Skeletal muscle satellite cell (primary cell): ENCODE measurements around the gene COL13A1.
A peak's percentile ranks its signal among the peaks of the same experiment; 100 is the strongest.

Experiments
- H3K27me3 ChIP-seq: 2 replicates; pipeline ENCODE4 v1.7.0; 2013; ENCODE audit warnings: low read length; ENCODE audit not compliant: control insufficient read depth, insufficient read depth
- H3K36me3 ChIP-seq: 2 replicates; pipeline ENCODE4 v1.7.0; 2013; ENCODE audit warnings: mild to moderate bottlenecking, control low read depth, low read length; ENCODE audit not compliant: insufficient read depth
- H3K4me1 ChIP-seq: 2 replicates; pipeline ENCODE4 v1.7.0; 2013; ENCODE audit warnings: low read length; ENCODE audit not compliant: control insufficient read depth, insufficient read depth
- H3K4me2 ChIP-seq: 2 replicates; pipeline ENCODE4 v1.7.0; 2013; ENCODE audit warnings: mild to moderate bottlenecking, low read length
- H3K4me3 ChIP-seq: 2 replicates; pipeline ENCODE4 v1.7.0; 2013; ENCODE audit warnings: low read length
- H3K9ac ChIP-seq: 2 replicates; pipeline ENCODE4 v1.7.0; 2013; ENCODE audit warnings: mild to moderate bottlenecking, low read depth, low read length, moderate library complexity
- H3K9me3 ChIP-seq: replicated peaks from 2 replicates; pipeline ENCODE4 v1.7.0; 2013; ENCODE audit warnings: mild to moderate bottlenecking, control low read depth, low read length

Gene COL13A1

DNA sequence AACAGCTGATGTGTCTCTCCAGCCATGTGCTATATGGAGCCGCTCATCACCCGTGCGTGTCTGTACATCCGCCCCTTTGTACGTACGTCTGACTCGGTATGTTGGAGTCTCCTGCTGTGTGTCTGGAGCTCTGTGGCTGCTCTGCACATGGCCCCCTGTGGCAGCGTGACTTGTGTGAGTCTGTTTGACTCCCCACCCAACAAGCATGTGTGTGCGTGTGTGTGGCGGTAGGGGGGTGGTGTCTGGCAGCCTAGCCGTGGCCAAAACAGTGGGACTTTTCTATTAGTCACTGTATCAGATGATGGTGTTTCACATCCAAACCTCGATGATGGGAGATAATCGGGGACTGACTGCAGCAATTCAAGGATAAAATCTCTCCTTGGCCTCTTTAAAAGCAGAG, 94.1 kb downstream of the COL13A1 start:
- peaks cover 9% of the 10 kb centered on the region for H3K4me1 ChIP-seq
- H3K4me2 ChIP-seq = peak overlapping the region; percentile 2
- no peak overlapping the region for H3K9ac ChIP-seq
- no peak overlapping the region for H3K4me3 ChIP-seq
- no peaks in the 10 kb centered on the region for H3K27me3 ChIP-seq
- H3K36me3 ChIP-seq = no peaks in the 10 kb centered on the region
- no peaks in the 10 kb centered on the region for H3K9me3 ChIP-seq

DNA sequence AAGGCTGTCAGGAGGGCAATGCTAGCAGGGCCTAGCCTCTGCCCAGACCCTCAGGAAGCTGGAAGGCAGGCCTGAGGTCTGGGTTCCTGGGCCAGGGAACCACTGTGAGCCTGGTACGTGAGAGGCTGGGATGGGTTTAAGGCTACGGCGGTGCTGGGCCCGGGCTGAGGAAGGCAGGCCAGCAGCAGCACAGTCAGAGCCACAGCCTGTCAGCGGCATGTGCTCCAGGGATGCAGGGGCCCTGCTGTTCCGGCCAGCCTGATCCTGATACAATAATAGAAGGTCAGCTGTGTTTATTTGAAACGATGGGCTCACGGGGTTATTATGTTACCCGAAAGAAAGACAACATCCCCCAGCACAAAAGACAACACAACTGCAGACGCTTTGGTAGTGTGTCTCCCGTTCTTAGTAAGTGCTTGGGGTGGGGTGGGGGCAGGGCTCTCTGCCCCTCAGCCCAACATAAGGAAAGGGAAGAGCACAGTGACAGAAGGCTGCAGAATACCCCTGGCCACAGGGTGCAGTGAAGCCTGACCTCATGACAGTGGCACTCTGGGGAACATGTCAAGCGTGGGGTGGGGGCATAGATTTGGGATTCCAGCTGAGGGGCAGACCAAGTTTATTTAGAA, 95.0 kb downstream of the COL13A1 start:
- Histone ChIP-seq H3K36me3 (no peaks in the 10 kb centered on the region), H3K9ac (no peak overlapping the region), H3K4me3 (no peak overlapping the region), H3K4me2 (no peak overlapping the region), H3K27me3 (no peaks in the 10 kb centered on the region), H3K4me1 (peaks cover 9% of the 10 kb centered on the region), H3K9me3 (no peaks in the 10 kb centered on the region)

DNA sequence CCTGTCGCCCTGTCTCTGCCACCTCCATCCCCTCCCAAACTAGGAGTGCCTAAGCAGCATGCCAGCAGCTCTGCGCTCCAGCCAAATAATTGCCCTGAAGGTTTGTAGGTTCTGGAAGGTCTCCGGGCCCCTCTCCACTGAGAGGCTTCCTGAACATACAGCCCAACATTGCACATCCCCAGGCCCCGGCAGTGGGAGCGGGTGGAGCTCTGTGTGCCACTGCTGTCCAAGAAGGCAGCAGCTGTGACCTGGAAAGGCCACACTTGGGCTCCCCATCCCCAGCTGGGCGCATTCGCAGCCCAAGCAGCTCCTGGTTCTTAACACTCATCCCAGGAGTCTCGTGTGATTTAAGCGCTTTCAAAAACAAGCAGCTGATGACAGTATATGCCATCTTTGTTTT, 95.7 kb downstream of the COL13A1 start:
- Histone ChIP-seq H3K4me1 (peaks cover 9% of the 10 kb centered on the region), H3K36me3 (no peaks in the 10 kb centered on the region), H3K9me3 (no peaks in the 10 kb centered on the region), H3K27me3 (no peaks in the 10 kb centered on the region), H3K4me3 (no peak overlapping the region), H3K4me2 (no peak overlapping the region), H3K9ac (no peak overlapping the region)

- H3K4me1 ChIP-seq = peaks cover 9% of the 10 kb centered on the region
- no peak overlapping the region for H3K4me2 ChIP-seq
- H3K36me3 ChIP-seq = no peaks in the 10 kb centered on the region
- no peaks in the 10 kb centered on the region for H3K27me3 ChIP-seq
- no peaks in the 10 kb centered on the region for H3K9me3 ChIP-seq
- no peak overlapping the region for H3K9ac ChIP-seq
- H3K4me3 ChIP-seq = no peak overlapping the region
Observed at GRCh38 chr10:69897999-69898398, 96.3 kb downstream of the COL13A1 start.

GRCh38 chr10:69898524-69898923, 96.8 kb downstream of the COL13A1 start:
- no peak overlapping the region for H3K4me3 ChIP-seq
- H3K27me3 ChIP-seq = no peaks in the 10 kb centered on the region
- no peak overlapping the region for H3K4me2 ChIP-seq
- H3K9ac ChIP-seq = no peak overlapping the region
- H3K9me3 ChIP-seq = no peaks in the 10 kb centered on the region
- no peaks in the 10 kb centered on the region for H3K36me3 ChIP-seq
- peaks cover 9% of the 10 kb centered on the region for H3K4me1 ChIP-seq

GRCh38 chr10:69898941-69899340, 97.2 kb downstream of the COL13A1 start:
- H3K4me3 ChIP-seq = no peak overlapping the region
- no peaks in the 10 kb centered on the region for H3K9me3 ChIP-seq
- H3K4me1 ChIP-seq = peaks cover 9% of the 10 kb centered on the region
- no peak overlapping the region for H3K9ac ChIP-seq
- H3K27me3 ChIP-seq = no peaks in the 10 kb centered on the region
- H3K36me3 ChIP-seq = no peaks in the 10 kb centered on the region
- no peak overlapping the region for H3K4me2 ChIP-seq

DNA sequence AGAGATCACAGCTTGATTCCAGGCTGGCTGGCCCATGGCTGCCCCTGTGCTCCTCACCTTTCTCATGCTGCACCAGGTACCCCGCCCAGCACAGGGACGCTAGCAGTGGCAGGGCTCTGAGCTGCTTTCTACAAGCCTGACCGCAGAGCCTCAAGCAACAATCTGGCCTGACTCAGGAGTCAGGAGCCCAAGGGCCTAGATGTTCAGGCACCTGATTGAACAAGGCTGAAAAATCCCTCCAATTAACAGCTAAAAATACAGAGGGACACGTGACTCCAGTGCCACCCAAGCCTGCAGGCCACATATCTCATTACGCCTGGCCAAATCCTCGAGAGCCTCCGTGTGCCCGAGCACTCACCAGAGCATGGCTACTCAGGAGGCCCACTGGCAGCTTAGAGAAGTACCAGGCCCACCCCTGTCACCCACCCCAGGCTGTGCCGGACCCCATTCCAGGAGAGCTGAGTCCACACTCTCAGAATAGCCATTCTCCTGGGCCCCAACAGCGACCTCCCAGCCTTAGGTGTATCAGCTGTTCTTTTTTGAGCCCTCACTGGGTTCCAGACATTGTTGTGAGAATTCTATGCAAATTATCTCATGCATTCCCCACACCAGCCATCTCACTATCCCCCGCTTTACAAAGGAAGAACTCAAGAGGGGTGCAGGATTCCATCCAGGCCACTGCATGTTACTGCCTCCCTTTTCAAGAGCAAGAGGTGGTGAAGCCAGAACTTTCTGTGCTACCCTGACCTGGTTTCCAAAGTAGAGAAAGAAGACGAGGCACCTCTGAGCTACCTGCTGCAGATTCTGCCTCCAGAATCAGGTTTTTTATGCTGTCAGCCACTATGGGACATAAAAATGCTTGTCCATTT, 98.3 kb downstream of the COL13A1 start:
- no peak overlapping the region for H3K4me2 ChIP-seq
- no peaks in the 10 kb centered on the region for H3K9me3 ChIP-seq
- no peaks in the 10 kb centered on the region for H3K27me3 ChIP-seq
- H3K9ac ChIP-seq = no peak overlapping the region
- H3K4me1 ChIP-seq = peaks cover 9% of the 10 kb centered on the region
- H3K4me3 ChIP-seq = no peak overlapping the region
- no peaks in the 10 kb centered on the region for H3K36me3 ChIP-seq

DNA sequence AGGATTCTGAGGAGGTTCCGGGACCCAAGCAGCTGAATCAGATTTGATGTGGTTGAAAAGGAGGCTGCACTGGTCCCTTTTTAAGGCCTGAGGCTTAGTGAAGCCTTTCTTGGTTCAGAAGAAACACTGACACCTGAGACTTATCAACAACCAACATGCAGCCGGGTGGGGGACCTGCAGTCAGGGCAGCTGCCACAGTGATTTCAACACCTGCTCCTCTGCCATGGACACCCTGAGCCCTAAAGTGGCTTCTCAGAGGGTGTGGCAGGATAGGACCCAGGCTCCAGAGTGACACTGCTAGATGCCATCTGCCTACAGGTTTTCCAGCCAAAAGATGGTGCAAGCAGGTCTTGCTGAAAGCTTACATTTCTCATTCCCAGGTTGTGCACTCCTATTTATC, 99.3 kb downstream of the COL13A1 start:
- Histone ChIP-seq H3K4me3 (no peak overlapping the region), H3K27me3 (no peaks in the 10 kb centered on the region), H3K4me1 (peaks cover 6% of the 10 kb centered on the region), H3K9ac (no peak overlapping the region), H3K36me3 (no peaks in the 10 kb centered on the region), H3K9me3 (no peaks in the 10 kb centered on the region), H3K4me2 (no peak overlapping the region)

DNA sequence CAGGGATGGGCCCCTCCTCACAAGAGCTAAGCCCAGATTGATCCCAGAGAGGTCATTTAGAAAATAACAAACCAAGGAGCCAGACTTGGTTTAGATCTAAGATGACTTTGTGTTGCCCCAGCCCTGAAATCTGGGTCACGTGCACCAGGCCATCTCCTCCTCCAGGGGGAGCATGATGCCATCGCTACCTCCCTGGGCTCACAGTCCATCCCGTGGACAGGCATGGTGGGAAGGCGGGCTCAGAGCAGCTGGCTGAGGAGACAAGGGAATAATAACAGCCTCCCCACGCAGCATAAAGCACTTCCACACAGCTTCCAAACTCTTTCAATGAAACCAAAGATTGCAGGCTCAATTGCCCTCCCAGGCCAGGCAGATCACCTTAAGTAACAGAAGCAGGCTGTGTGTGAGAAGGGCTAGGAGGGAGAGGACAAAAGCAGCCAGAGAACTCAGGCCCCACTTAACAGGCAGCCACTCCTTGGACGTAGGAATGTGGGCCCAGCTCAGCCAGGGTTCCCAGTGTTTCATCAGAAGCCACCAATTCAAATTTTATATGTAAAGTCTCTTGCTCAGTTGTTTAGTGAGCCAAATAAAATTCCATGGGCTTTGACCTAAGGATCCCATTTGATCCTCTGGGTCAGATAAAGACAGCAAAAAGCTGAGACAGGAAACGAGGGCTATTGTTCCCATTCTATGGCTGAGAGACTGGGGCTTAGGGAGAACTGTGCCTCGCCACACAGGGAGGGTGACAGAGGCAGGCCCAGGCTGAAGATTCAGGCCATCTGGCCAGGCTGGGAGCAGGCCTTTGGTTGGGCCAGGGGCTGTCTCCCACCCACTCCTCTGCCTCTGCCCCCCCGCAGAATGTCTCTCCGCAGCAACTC, 100.2 kb downstream of the COL13A1 start:
- no peak overlapping the region for H3K4me2 ChIP-seq
- no peaks in the 10 kb centered on the region for H3K27me3 ChIP-seq
- no peaks in the 10 kb centered on the region for H3K9me3 ChIP-seq
- no peak overlapping the region for H3K9ac ChIP-seq
- no peaks in the 10 kb centered on the region for H3K36me3 ChIP-seq
- no peaks in the 10 kb centered on the region for H3K4me1 ChIP-seq
- H3K4me3 ChIP-seq = no peak overlapping the region

DNA sequence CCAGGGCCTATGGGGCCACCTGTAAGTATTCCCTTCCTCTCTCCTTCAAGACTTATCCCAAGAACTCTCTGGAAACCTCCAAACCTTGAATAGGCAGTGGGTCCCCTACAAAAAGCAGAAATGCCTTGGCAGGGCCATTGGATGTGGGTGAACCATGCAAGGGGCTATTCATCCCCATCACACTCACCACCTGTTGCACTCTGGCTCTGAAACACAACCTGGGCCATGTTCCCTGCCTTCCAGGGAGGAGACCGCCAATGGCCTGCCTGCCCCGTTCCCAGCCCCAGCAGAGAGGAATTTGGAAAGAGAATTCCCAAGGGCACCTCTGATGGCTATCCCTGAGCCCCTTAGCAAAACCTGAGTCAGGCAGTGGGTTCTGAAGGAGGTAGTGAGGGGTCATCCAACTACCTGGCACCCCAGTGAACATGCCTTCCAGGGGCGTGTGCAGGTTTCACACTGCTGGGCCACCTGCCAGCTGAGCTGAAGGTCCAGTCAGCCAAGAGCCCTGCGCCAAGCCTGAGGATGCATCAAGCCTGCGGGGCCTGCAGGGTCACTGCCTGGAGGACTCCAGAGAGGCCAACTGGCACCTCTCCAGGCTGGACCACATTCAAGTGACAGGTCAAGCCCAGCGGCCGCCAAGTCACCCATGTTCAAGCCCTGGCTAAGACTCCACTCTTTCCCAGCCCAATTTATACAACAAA, 101.3 kb downstream of the COL13A1 start:
- no peaks in the 10 kb centered on the region for H3K36me3 ChIP-seq
- no peak overlapping the region for H3K9ac ChIP-seq
- no peaks in the 10 kb centered on the region for H3K27me3 ChIP-seq
- H3K4me3 ChIP-seq = no peak overlapping the region
- no peaks in the 10 kb centered on the region for H3K4me1 ChIP-seq
- H3K4me2 ChIP-seq = no peak overlapping the region
- H3K9me3 ChIP-seq = no peaks in the 10 kb centered on the region

GRCh38 chr10:69904533-69904932, 102.8 kb downstream of the COL13A1 start:
- no peaks in the 10 kb centered on the region for H3K9me3 ChIP-seq
- no peaks in the 10 kb centered on the region for H3K36me3 ChIP-seq
- no peaks in the 10 kb centered on the region for H3K27me3 ChIP-seq
- H3K9ac ChIP-seq = no peak overlapping the region
- H3K4me1 ChIP-seq = no peaks in the 10 kb centered on the region
- no peak overlapping the region for H3K4me3 ChIP-seq
- H3K4me2 ChIP-seq = no peak overlapping the region
